G401.6 (cell line): ENCODE results near the gene KRTAP15-1.

Experiments
- FAIRE-seq: peaks from 2 replicates; lab custom pipeline; 2012; peaks lifted over from hg19 to GRCh38; lab: Jason Lieb, UNC

Gene KRTAP15-1

GRCh38 chr21:30439975-30440374 lies at the start of gene KRTAP15-1:
KRTAP15-1 (plus strand) TSS chr21:30440275; CDS start chr21:30440328, 53 bp downstream.
- FAIRE-seq, result no peak

GRCh38 chr21:30391492-30392025 lies 48.5 kb upstream of the KRTAP15-1 start:
- FAIRE-seq, result no peak

GRCh38 chr21:30395731-30396130 lies 44.3 kb upstream of the KRTAP15-1 start, which contains the start of gene KRTAP13-1:
KRTAP13-1 (plus strand) TSS chr21:30396031; CDS start chr21:30396087, 56 bp downstream.
- FAIRE-seq, result no peak

GRCh38 chr21:30408782-30409494 lies 31.1 kb upstream of the KRTAP15-1 start:
- FAIRE-seq, result no peak

GRCh38 chr21:30415993-30416392 lies 24.1 kb upstream of the KRTAP15-1 start:
- no peak for FAIRE-seq

GRCh38 chr21:30425826-30426225 lies 14.2 kb upstream of the KRTAP15-1 start, which contains the start of gene KRTAP13-3:
KRTAP13-3 (minus strand) TSS chr21:30425926; CDS start chr21:30425912, 14 bp downstream.
- no peak for FAIRE-seq

GRCh38 chr21:30426731-30427130 lies 13.3 kb upstream of the KRTAP15-1 start:
- no peak for FAIRE-seq

GRCh38 chr21:30430170-30430655 lies 9.9 kb upstream of the KRTAP15-1 start, which contains the start of gene KRTAP13-4:
KRTAP13-4 (plus strand) TSS chr21:30430220; CDS start chr21:30430276, 56 bp downstream.
- no peak for FAIRE-seq

GRCh38 chr21:30434033-30434631 lies 5.9 kb upstream of the KRTAP15-1 start:
- FAIRE-seq, result no peak

GRCh38 chr21:30437010-30437565 lies 3.0 kb upstream of the KRTAP15-1 start:
- no peak for FAIRE-seq

GRCh38 chr21:30443226-30443625 lies 3.2 kb downstream of the KRTAP15-1 start:
- no peak for FAIRE-seq

GRCh38 chr21:30444204-30444603 lies 4.1 kb downstream of the KRTAP15-1 start:
- no peak for FAIRE-seq

- FAIRE-seq, result no peak
Measured at GRCh38 chr21:30447056-30447455, 7.0 kb downstream of the KRTAP15-1 start.

GRCh38 chr21:30448514-30448913 lies 8.4 kb downstream of the KRTAP15-1 start:
- FAIRE-seq, result no peak

- no peak for FAIRE-seq
Measured at GRCh38 chr21:30463713-30464112, 23.6 kb downstream of the KRTAP15-1 start.

GRCh38 chr21:30468900-30469714 lies 29.0 kb downstream of the KRTAP15-1 start:
- FAIRE-seq, result no peak

- no peak for FAIRE-seq
Measured at GRCh38 chr21:30478004-30478403, 37.9 kb downstream of the KRTAP15-1 start.

GRCh38 chr21:30479259-30479658 lies 39.2 kb downstream of the KRTAP15-1 start:
- no peak for FAIRE-seq

GRCh38 chr21:30480145-30480544 lies 40.1 kb downstream of the KRTAP15-1 start, which contains the start of gene KRTAP19-1:
KRTAP19-1 (minus strand) TSS chr21:30480367; CDS start chr21:30480317, 50 bp downstream.
- FAIRE-seq, result no peak

GRCh38 chr21:30482130-30482529 lies 42.1 kb downstream of the KRTAP15-1 start:
- FAIRE-seq, result no peak

GRCh38 chr21:30486180-30486579 lies 46.1 kb downstream of the KRTAP15-1 start:
- FAIRE-seq, result no peak

GRCh38 chr21:30487336-30487735 lies 47.3 kb downstream of the KRTAP15-1 start, which contains the start of gene KRTAP19-2:
KRTAP19-2 (minus strand) TSS chr21:30487436; CDS start chr21:30487348, 88 bp downstream.
- no peak for FAIRE-seq
